ENCODE data around the gene VIM.

Gene VIM

DNA sequence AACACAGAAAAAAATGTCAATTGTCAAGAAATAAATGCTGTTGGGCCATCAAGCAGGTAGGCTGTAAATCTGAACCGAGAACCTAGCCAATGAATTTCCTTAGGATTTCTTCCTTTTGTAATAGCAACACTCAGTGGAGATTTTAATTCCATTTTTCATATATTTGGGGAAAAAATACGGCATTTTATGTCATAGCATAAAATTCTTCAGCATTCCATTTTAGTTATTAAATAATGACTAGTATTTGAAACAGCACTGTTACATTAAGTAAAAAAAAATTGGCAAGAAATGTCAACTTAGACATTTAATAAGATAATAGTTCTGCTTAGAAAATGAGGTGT lies 12.3 kb upstream of the VIM start:
- Histone ChIP-seq H3K4me3 (ENCODE audit: low read depth, low read length) (no peak overlapping the region), H3K27me3 (replicated peaks) (no peaks in the 10 kb centered on the region), H3K27ac (peak overlapping the region; percentile 98), H3K36me3 (replicated peaks) (no peaks in the 10 kb centered on the region)
- in situ Hi-C loops (cut with HindIII; ENCODE audit: low pct_ligation_motif_present, low sequenced_read_pairs) = no loop called here
- DNase-seq = no peak
- TF ChIP-seq, protein P1, sequence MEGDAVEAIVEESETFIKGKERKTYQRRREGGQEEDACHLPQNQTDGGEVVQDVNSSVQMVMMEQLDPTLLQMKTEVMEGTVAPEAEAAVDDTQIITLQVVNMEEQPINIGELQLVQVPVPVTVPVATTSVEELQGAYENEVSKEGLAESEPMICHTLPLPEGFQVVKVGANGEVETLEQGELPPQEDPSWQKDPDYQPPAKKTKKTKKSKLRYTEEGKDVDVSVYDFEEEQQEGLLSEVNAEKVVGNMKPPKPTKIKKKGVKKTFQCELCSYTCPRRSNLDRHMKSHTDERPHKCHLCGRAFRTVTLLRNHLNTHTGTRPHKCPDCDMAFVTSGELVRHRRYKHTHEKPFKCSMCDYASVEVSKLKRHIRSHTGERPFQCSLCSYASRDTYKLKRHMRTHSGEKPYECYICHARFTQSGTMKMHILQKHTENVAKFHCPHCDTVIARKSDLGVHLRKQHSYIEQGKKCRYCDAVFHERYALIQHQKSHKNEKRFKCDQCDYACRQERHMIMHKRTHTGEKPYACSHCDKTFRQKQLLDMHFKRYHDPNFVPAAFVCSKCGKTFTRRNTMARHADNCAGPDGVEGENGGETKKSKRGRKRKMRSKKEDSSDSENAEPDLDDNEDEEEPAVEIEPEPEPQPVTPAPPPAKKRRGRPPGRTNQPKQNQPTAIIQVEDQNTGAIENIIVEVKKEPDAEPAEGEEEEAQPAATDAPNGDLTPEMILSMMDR (IDR thresholded peaks at IDR 0.05; ENCODE audit: low read depth, low read length, missing control alignments) = no peak

- Histone ChIP-seq H3K27me3 (replicated peaks) (no peaks in the 10 kb centered on the region), H3K36me3 (replicated peaks) (no peaks in the 10 kb centered on the region), H3K27ac (peak overlapping the region; percentile 98), H3K4me3 (ENCODE audit: low read depth, low read length) (no peak overlapping the region)
- in situ Hi-C loops (cut with HindIII; ENCODE audit: low pct_ligation_motif_present, low sequenced_read_pairs) = no loop called here
- peak; percentile 95 for DNase-seq
- TF ChIP-seq, protein P1 (IDR thresholded peaks at IDR 0.05; ENCODE audit: low read depth, low read length, missing control alignments) = no peak
Measured at GRCh38 chr10:17216217-17216900, 11.7 kb upstream of the VIM start.

GRCh38 chr10:17216901-17217395 lies 11.1 kb upstream of the VIM start:
- TF ChIP-seq, protein P1 (IDR thresholded peaks at IDR 0.05; ENCODE audit: low read depth, low read length, missing control alignments) = no peak
- Histone ChIP-seq H3K27me3 (replicated peaks) (no peaks in the 10 kb centered on the region), H3K27ac (peak overlapping the region; percentile 98), H3K4me3 (ENCODE audit: low read depth, low read length) (no peak overlapping the region), H3K36me3 (replicated peaks) (no peaks in the 10 kb centered on the region)
- in situ Hi-C loops (cut with HindIII; ENCODE audit: low pct_ligation_motif_present, low sequenced_read_pairs) = no loop called here
- DNase-seq = no peak

GRCh38 chr10:17217631-17218232 lies 10.3 kb upstream of the VIM start:
- in situ Hi-C loops (cut with HindIII; ENCODE audit: low pct_ligation_motif_present, low sequenced_read_pairs) = no loop called here
- Histone ChIP-seq H3K4me3 (ENCODE audit: low read depth, low read length) (no peak overlapping the region), H3K36me3 (replicated peaks) (no peaks in the 10 kb centered on the region), H3K27me3 (replicated peaks) (no peaks in the 10 kb centered on the region), H3K27ac (peak overlapping the region; percentile 98)
- DNase-seq = no peak
- TF ChIP-seq, protein P1 (IDR thresholded peaks at IDR 0.05; ENCODE audit: low read depth, low read length, missing control alignments) = no peak

DNA sequence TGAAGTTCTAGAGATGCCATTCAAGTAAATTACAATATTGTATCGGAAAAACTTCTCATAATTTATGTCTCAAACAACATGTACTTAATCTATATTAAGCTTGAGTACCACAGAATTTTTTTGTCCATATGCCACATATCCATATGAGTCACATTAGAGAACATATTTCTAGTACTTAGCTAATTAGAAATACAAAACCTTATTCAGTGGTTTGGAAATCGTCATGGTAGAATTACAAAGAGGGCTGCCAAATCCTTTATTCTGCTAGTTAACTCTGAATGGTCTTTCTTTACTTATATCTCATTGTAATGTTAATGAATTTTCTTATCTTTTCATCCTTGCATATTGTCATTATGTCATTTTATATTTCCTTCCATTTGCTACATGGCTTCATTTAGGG lies 9.0 kb upstream of the VIM start:
- TF ChIP-seq, protein P1 (IDR thresholded peaks at IDR 0.05; ENCODE audit: low read depth, low read length, missing control alignments) = no peak
- no peak overlapping the region for H3K4me3 ChIP-seq (ENCODE audit: low read depth, low read length)
- in situ Hi-C loops (cut with HindIII; ENCODE audit: low pct_ligation_motif_present, low sequenced_read_pairs) = no loop called here
- no peak for DNase-seq
- no peaks in the 10 kb centered on the region for H3K36me3 ChIP-seq (replicated peaks)
- no peaks in the 10 kb centered on the region for H3K27me3 ChIP-seq (replicated peaks)
- H3K27ac ChIP-seq = peak overlapping the region; percentile 98
